Stomach smooth muscle (tissue), 2 donors: Measurements from ENCODE around the gene UBE2I.
"Not testable (repeated sequence)": the region's sequence is repeated elsewhere in the genome, so short reads cannot be mapped to it uniquely, and the experiment has no call there.

ENCODE experiments used
- H3K27ac ChIP-seq: one replicate; pipeline ENCODE4 v1.7.0; 2013; ENCODE audit warnings: mild to moderate bottlenecking, low read length, inconsistent platforms
- H3K27me3 ChIP-seq, 2 donors: one replicate each; pipeline ENCODE4 v1.7.0; 2013; ENCODE audit warnings: low read length in 2 of 2; ENCODE audit not compliant: insufficient read depth in 2 of 2, control insufficient read depth in 1 of 2
- H3K36me3 ChIP-seq, 2 donors: one replicate each; pipeline ENCODE4 v1.7.0; 2013; ENCODE audit warnings: low read length in 2 of 2; ENCODE audit not compliant: control insufficient read depth in 2 of 2, insufficient read depth in 2 of 2
- H3K4me1 ChIP-seq: one replicate; pipeline ENCODE4 v1.7.0; 2013; ENCODE audit warnings: low read length; ENCODE audit not compliant: control insufficient read depth, insufficient read depth
- H3K4me3 ChIP-seq, 2 donors: one replicate each; pipeline ENCODE4 v1.7.0; 2013; ENCODE audit warnings: low read length in 2 of 2
- H3K9ac ChIP-seq, 2 donors: one replicate each; pipeline ENCODE4 v1.7.0; 2013; ENCODE audit warnings: low read length in 2 of 2, mild to moderate bottlenecking in 1 of 2
- H3K9me3 ChIP-seq, 2 donors: one replicate each; pipeline ENCODE4 v1.7.0; 2013; ENCODE audit warnings: low read length in 2 of 2; ENCODE audit not compliant: control insufficient read depth in 2 of 2
- donor health status: healthy.
- donor health status: Pancreatic carcinoma.

UBE2I gene

GRCh38 chr16:1285669-1286512, 23.5 kb upstream of the UBE2I start:
- H3K9me3 ChIP-seq: no peaks in the 10 kb centered on the region
- H3K4me1 ChIP-seq: no peaks in the 10 kb centered on the region
- no peak overlapping the region for H3K9ac ChIP-seq
- H3K27ac ChIP-seq: no peak overlapping the region
- H3K36me3 ChIP-seq: no peaks in the 10 kb centered on the region
- no peak overlapping the region for H3K4me3 ChIP-seq
- H3K27me3 ChIP-seq: peaks cover 28 to 44% of the 10 kb centered on the region in 2 donors

- Histone ChIP-seq H3K36me3 (no peaks in the 10 kb centered on the region), H3K27me3 (peaks cover 34 to 51% of the 10 kb centered on the region in 2 donors), H3K4me1 (no peaks in the 10 kb centered on the region)
Measured at GRCh38 chr16:1286513-1287094, 22.8 kb upstream of the UBE2I start.

DNA sequence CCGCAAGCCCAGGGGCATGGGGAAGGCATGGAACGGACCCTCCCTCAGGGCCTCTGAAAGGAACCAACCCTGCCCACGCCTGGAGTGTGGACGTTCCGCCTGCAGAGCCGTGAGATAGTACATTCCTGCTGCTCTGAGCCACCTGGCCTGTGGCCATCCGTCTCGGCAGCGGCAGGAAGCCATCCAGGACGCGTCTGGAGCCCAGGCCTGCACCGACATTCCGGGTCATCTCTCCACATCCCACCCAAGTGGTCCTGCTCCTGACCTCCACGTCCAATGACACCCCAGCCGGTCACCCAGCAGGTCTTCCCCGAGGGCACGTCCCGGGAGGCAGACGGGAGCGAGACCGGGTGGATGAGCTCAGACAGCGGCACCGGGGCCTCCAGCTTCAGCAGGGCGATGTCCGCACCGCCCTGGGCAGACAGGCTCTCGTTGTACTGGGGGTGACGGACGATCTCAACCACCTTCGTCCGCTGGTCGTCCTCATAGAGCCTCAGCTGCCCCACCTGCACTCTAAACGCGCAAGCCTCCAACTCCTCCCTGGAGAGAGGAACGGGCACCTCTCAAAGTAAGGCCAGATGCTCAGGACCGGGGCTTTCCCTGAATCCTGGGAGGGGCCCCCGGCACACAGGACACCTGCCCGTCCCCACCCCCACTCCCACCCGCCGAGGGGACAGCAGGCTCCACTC, 21.3 kb upstream of the UBE2I start:
- no peaks in the 10 kb centered on the region for H3K9me3 ChIP-seq
- H3K4me3 ChIP-seq: no peak overlapping the region
- H3K27me3 ChIP-seq: peaks cover 36 to 55% of the 10 kb centered on the region in 2 donors
- no peaks in the 10 kb centered on the region for H3K4me1 ChIP-seq
- no peak overlapping the region for H3K9ac ChIP-seq
- H3K27ac ChIP-seq: no peak overlapping the region
- H3K36me3 ChIP-seq: no peaks in the 10 kb centered on the region

More at GRCh38 chr16:1286513-1287094, 22.8 kb upstream of the UBE2I start:
- Histone ChIP-seq H3K9me3 (no peaks in the 10 kb centered on the region), H3K27ac (no peak overlapping the region), H3K9ac (no peak overlapping the region), H3K4me3 (no peak overlapping the region)

GRCh38 chr16:1288813-1289476, 20.5 kb upstream of the UBE2I start:
- Histone ChIP-seq H3K4me1 (no peaks in the 10 kb centered on the region), H3K27ac (no peak overlapping the region), H3K9me3 (no peaks in the 10 kb centered on the region), H3K4me3 (no peak overlapping the region), H3K27me3 (peaks cover 36 to 55% of the 10 kb centered on the region in 2 donors), H3K36me3 (no peaks in the 10 kb centered on the region), H3K9ac (no peak overlapping the region)

DNA sequence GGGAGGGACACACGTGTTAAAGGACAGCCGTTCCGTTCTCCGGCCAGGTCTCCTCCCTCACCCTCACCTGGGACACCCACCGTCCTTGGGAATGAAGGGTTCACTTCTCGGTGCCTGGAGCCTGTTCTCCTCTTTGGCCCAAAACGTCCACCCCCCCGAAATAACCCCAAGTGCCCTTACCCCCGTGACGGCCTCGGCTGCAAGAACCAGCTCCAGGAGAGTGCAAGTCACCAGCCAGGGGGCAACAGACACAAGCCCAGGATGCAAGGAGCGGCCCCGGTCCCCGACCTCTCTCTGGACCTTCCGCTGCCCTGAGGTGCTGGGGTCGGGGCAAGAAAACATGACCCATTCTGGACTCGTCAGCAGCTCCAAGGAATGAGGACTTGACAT, 20.0 kb upstream of the UBE2I start:
- no peak overlapping the region for H3K9ac ChIP-seq
- H3K4me1 ChIP-seq: no peaks in the 10 kb centered on the region
- H3K27ac ChIP-seq: no peak overlapping the region
- no peak overlapping the region for H3K4me3 ChIP-seq
- peaks cover 38 to 53% of the 10 kb centered on the region in 2 donors for H3K27me3 ChIP-seq
- H3K9me3 ChIP-seq: no peaks in the 10 kb centered on the region
- H3K36me3 ChIP-seq: no peaks in the 10 kb centered on the region

DNA sequence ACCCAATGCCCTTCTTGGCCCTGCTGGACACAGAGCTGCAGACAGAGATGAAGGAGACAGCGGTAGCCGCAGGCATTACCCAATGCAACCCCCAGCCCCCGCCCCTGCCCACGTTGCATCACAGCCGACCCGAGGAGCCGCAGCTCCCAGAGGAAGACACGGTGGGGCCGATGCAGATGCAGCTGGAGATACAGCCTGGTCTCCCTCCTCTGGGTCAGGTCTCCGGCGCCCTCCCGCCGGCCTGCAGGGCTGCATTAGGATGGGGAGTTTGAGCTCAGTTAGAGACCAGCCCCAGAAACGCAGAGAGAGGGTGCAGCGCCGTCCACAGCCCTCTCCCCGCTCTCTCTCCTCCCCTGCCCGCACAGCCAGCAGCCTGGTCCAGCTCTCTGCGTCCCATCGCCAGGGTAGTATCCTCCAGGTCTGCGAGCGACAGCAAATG, 19.4 kb upstream of the UBE2I start:
- Histone ChIP-seq H3K9me3 (no peaks in the 10 kb centered on the region), H3K4me3 (no peak overlapping the region), H3K27ac (no peak overlapping the region), H3K4me1 (no peaks in the 10 kb centered on the region), H3K9ac (no peak overlapping the region), H3K36me3 (no peaks in the 10 kb centered on the region), H3K27me3 (peaks cover 38 to 53% of the 10 kb centered on the region in 2 donors)

GRCh38 chr16:1290860-1291575, 18.4 kb upstream of the UBE2I start:
- no peak overlapping the region for H3K4me3 ChIP-seq
- H3K27ac ChIP-seq: no peak overlapping the region
- no peaks in the 10 kb centered on the region for H3K9me3 ChIP-seq
- no peaks in the 10 kb centered on the region for H3K36me3 ChIP-seq
- H3K4me1 ChIP-seq: no peaks in the 10 kb centered on the region
- peaks cover 35 to 47% of the 10 kb centered on the region in 2 donors for H3K27me3 ChIP-seq
- H3K9ac ChIP-seq: no peak overlapping the region

GRCh38 chr16:1291576-1291974, 17.9 kb upstream of the UBE2I start:
- no peak overlapping the region for H3K4me3 ChIP-seq
- H3K27me3 ChIP-seq: peaks cover 30 to 41% of the 10 kb centered on the region in 2 donors

GRCh38 chr16:1292208-1292607, 17.2 kb upstream of the UBE2I start:
- not testable (repeated sequence) for H3K27ac ChIP-seq
- H3K27me3 ChIP-seq: peaks cover 29 to 39% of the 10 kb centered on the region in 2 donors

More at GRCh38 chr16:1291576-1291974, 17.9 kb upstream of the UBE2I start:
- no peak overlapping the region for H3K9ac ChIP-seq
- H3K9me3 ChIP-seq: no peaks in the 10 kb centered on the region
- no peaks in the 10 kb centered on the region for H3K4me1 ChIP-seq
- H3K27ac ChIP-seq: no peak overlapping the region
- H3K36me3 ChIP-seq: no peaks in the 10 kb centered on the region

DNA sequence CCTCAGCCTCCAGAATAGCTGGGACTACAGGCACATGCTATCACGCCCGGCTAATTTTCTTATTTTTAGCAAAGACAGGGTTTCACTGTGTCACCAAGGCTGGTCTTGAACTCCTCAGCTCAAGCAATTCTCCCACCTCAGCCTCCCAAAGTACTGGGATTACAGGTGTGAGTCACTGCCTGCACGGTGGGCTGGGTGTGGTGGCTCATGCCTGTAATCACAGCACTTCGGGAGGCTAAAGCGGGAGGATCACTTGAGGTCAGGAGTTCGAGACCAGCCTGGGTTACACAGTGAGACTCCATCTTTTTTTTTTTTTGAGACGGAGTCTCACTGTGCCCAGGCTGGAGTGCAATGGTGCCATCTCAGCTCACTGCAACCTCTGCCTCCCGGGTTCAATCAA, 16.6 kb upstream of the UBE2I start:
- not testable (repeated sequence) for H3K36me3 ChIP-seq, H3K27ac ChIP-seq, H3K9me3 ChIP-seq, H3K4me1 ChIP-seq, H3K4me3 ChIP-seq, H3K9ac ChIP-seq
- H3K27me3 ChIP-seq: peaks cover 26 to 35% of the 10 kb centered on the region in 2 donors

More at GRCh38 chr16:1292208-1292607, 17.2 kb upstream of the UBE2I start:
- not testable (repeated sequence) for H3K4me1 ChIP-seq, H3K9me3 ChIP-seq, H3K36me3 ChIP-seq, H3K9ac ChIP-seq, H3K4me3 ChIP-seq
